ENCODE results near the gene PDGFB.

PDGFB gene

GRCh38 chr22:39245130-39246039 is 603 bp upstream of the PDGFB start:
- TF ChIP-seq, protein P1, sequence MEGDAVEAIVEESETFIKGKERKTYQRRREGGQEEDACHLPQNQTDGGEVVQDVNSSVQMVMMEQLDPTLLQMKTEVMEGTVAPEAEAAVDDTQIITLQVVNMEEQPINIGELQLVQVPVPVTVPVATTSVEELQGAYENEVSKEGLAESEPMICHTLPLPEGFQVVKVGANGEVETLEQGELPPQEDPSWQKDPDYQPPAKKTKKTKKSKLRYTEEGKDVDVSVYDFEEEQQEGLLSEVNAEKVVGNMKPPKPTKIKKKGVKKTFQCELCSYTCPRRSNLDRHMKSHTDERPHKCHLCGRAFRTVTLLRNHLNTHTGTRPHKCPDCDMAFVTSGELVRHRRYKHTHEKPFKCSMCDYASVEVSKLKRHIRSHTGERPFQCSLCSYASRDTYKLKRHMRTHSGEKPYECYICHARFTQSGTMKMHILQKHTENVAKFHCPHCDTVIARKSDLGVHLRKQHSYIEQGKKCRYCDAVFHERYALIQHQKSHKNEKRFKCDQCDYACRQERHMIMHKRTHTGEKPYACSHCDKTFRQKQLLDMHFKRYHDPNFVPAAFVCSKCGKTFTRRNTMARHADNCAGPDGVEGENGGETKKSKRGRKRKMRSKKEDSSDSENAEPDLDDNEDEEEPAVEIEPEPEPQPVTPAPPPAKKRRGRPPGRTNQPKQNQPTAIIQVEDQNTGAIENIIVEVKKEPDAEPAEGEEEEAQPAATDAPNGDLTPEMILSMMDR (IDR thresholded peaks at IDR 0.05; ENCODE audit: control insufficient read depth, insufficient read depth, low read depth, low read length, missing control alignments): no peak
- no peak overlapping the region for H3K4me3 ChIP-seq (ENCODE audit: control insufficient read depth, low read depth, low read length)
- DNase-seq (ENCODE audit: low read depth): no peak

- TF ChIP-seq, protein P1 (IDR thresholded peaks at IDR 0.05; ENCODE audit: control insufficient read depth, insufficient read depth, low read depth, low read length, missing control alignments): no peak
- DNase-seq (ENCODE audit: low read depth): no peak
- no peak overlapping the region for H3K4me3 ChIP-seq (ENCODE audit: control insufficient read depth, low read depth, low read length)
Measured at GRCh38 chr22:39244136-39244495, 666 bp downstream of the PDGFB start.

DNA sequence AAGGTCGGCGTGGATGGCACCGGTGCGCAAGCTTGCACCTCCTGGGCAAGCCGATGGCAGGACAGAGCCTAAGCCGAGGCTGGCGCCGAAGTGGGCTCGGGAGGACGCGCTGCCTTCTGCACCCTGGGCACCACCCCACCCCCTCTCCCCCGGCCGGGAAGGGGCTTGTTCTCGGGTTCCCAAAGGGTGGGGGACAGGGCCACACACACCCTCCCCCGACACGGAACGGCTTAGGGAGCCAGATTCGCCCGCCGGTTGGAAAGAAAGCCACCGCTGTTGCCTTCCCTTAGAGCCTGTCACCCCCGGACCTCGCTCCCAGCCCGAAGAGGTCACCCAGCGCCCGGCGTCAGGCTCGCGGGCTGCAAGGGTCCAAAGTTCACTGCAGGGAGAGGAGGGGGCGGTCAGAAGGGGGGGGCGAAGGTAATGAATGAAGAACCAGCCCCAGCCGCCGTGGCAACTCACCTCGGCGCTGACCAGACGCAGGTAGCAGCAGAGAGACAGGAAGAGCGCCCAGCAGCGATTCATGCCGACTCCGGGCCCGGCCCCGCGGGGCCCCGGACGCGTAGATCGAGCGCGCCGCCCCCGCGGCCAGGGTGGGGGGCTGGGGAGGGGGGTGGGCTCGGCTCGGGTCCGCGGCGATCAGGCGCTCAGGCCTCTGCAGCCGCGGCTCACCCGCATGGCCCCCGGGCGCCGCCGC is 1.2 kb downstream of the PDGFB start:
- TF ChIP-seq, protein P1 (IDR thresholded peaks at IDR 0.05; ENCODE audit: control insufficient read depth, insufficient read depth, low read depth, low read length, missing control alignments): no peak
- H3K4me3 ChIP-seq (ENCODE audit: control insufficient read depth, low read depth, low read length): no peak overlapping the region; the same call in 1 of the 2 replicates
- DNase-seq (ENCODE audit: low read depth): no peak

DNA sequence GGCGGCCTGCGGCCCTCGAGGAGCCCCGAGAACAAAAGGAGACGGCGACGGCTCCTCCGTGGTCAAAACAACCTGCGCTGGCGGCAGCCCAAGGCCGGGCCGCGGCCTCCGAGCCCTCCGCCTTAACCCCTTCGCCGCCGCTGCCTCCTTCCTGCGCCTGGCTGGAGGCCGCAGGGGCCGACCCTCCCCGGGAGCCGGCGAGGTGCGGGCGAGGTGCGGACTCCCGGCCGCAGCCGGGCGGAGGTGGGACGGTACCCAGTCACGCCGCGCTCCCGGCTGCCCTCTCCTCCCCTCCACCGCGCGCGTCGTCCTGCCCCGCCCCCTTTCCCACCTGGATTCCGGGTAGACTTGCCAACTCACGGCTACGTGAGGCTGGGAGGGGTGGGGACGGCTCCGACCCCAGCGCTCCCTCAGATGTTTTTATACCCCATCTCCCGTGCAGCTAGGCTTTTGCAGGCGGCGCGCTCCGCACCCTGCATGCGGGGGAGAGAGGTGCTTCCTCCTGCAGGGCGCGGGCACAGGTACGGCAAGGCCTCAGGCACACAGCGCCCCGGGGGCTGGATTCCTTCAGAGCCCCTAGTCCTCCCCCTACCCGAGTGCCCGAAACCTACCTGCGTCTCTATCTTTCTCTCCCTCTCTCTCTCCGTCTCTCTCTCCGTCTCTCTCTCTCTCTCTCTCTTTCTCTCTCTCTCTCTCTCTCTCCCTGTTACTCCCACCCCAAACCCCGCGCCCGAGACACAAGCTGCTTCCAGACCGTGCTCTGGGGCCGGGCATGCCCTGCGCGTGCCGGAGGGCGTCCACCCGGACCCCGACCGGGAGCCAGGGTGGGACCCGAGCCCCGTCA is 2.0 kb downstream of the PDGFB start:
- TF ChIP-seq, protein P1 (IDR thresholded peaks at IDR 0.05; ENCODE audit: control insufficient read depth, insufficient read depth, low read depth, low read length, missing control alignments): no peak
- DNase-seq (ENCODE audit: low read depth): no peak
- no peak overlapping the region; the same call in 1 of the 2 replicates for H3K4me3 ChIP-seq (ENCODE audit: control insufficient read depth, low read depth, low read length)

DNA sequence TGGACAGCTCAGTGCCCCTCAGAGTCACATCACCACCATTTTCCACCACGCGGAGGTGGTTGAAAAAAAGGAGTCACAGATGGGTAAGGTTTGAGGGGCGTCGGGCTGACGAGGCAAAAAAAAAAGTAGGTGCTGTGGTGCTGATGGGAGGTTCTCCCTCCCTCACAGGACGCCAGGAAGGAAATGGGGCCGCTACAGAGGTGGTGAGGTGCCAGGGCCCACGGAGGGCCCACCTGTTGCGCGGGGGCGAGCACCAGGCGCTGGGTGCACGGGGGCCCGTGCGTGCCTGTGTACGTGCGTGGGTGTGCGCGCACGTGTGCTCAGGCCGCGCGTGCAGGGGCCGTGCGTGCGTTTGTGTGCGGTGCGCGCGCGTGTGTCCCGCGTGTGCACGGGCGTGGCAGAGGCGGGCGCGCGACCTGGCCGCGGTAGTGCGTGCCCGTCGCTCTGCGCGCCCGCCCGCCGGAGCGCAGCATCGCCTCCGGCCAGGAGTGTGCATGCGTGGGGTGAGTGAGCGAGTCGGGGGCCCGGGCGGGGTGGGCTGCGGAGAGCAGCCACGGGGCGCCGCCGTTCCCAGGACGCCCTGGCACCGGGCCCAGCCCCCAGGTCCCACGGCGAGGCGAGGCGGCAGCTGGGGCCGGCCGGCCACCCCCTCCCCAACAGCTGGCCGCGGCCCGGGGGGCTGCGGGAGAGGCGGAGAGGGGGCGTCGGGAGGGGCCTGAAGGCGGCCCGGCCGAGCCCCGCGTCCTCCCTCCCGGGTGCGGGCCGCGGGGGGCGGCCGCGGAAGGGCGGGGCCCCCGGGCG is 2.8 kb downstream of the PDGFB start:
- DNase-seq (ENCODE audit: low read depth): no peak
- TF ChIP-seq, protein P1 (IDR thresholded peaks at IDR 0.05; ENCODE audit: control insufficient read depth, insufficient read depth, low read depth, low read length, missing control alignments): no peak
- no peak overlapping the region for H3K4me3 ChIP-seq (ENCODE audit: control insufficient read depth, low read depth, low read length)

Data from AG09309 (cell line).